ENCODE data around the gene NPBWR2.

The NPBWR2 gene

GRCh38 chr20:64104667-64105451 is 2.5 kb downstream of the NPBWR2 start:
- Histone ChIP-seq H3K4me1 (ENCODE audit: control insufficient read depth, insufficient read depth, low read length) (no peaks in the 10 kb centered on the region), H3K36me3 (ENCODE audit: insufficient read depth, low read length) (no peaks in the 10 kb centered on the region), H3K4me2 (ENCODE audit: low read length) (no peak overlapping the region), H3K27me3 (ENCODE audit: control insufficient read depth, insufficient read depth, low read length) (peaks cover 62% of the 10 kb centered on the region), H3K9me3 (replicated peaks; ENCODE audit: low read length) (no peaks in the 10 kb centered on the region), H3K9ac (ENCODE audit: low read depth, low read length) (no peak overlapping the region), H3K4me3 (ENCODE audit: low read length) (no peak overlapping the region)

- no peaks in the 10 kb centered on the region for H3K4me1 ChIP-seq (ENCODE audit: control insufficient read depth, insufficient read depth, low read length)
- no peaks in the 10 kb centered on the region for H3K9me3 ChIP-seq (replicated peaks; ENCODE audit: low read length)
- H3K27me3 ChIP-seq (ENCODE audit: control insufficient read depth, insufficient read depth, low read length) = peaks cover 64% of the 10 kb centered on the region
- no peaks in the 10 kb centered on the region for H3K36me3 ChIP-seq (ENCODE audit: insufficient read depth, low read length)
- no peak overlapping the region for H3K4me3 ChIP-seq (ENCODE audit: low read length)
- no peak overlapping the region for H3K9ac ChIP-seq (ENCODE audit: low read depth, low read length)
- H3K4me2 ChIP-seq (ENCODE audit: low read length) = no peak overlapping the region
Observed at GRCh38 chr20:64103871-64104666, 3.3 kb downstream of the NPBWR2 start.

GRCh38 chr20:64102647-64103354 is 4.6 kb downstream of the NPBWR2 start:
- Histone ChIP-seq H3K4me3 (ENCODE audit: low read length) (no peak overlapping the region), H3K4me2 (ENCODE audit: low read length) (no peak overlapping the region), H3K9ac (ENCODE audit: low read depth, low read length) (no peak overlapping the region), H3K27me3 (ENCODE audit: control insufficient read depth, insufficient read depth, low read length) (peaks cover 57% of the 10 kb centered on the region), H3K4me1 (ENCODE audit: control insufficient read depth, insufficient read depth, low read length) (no peaks in the 10 kb centered on the region), H3K36me3 (ENCODE audit: insufficient read depth, low read length) (no peaks in the 10 kb centered on the region), H3K9me3 (replicated peaks; ENCODE audit: low read length) (no peaks in the 10 kb centered on the region)

GRCh38 chr20:64101731-64102621 is 5.4 kb downstream of the NPBWR2 start:
- H3K27me3 ChIP-seq (ENCODE audit: control insufficient read depth, insufficient read depth, low read length) = peaks cover 48% of the 10 kb centered on the region
- H3K9me3 ChIP-seq (replicated peaks; ENCODE audit: low read length) = no peaks in the 10 kb centered on the region
- no peaks in the 10 kb centered on the region for H3K4me1 ChIP-seq (ENCODE audit: control insufficient read depth, insufficient read depth, low read length)
- H3K4me3 ChIP-seq (ENCODE audit: low read length) = no peak overlapping the region
- H3K4me2 ChIP-seq (ENCODE audit: low read length) = no peak overlapping the region
- no peak overlapping the region for H3K9ac ChIP-seq (ENCODE audit: low read depth, low read length)
- no peaks in the 10 kb centered on the region for H3K36me3 ChIP-seq (ENCODE audit: insufficient read depth, low read length)

- H3K4me3 ChIP-seq (ENCODE audit: low read length) = no peak overlapping the region
- H3K4me1 ChIP-seq (ENCODE audit: control insufficient read depth, insufficient read depth, low read length) = no peaks in the 10 kb centered on the region
Observed at GRCh38 chr20:64100946-64101688, 6.2 kb downstream of the NPBWR2 start.

GRCh38 chr20:64100566-64100888 is 6.8 kb downstream of the NPBWR2 start:
- H3K27me3 ChIP-seq (ENCODE audit: control insufficient read depth, insufficient read depth, low read length) = peaks cover 48% of the 10 kb centered on the region
- H3K9me3 ChIP-seq (replicated peaks; ENCODE audit: low read length) = no peaks in the 10 kb centered on the region
- no peak overlapping the region for H3K9ac ChIP-seq (ENCODE audit: low read depth, low read length)

More at GRCh38 chr20:64100946-64101688, 6.2 kb downstream of the NPBWR2 start:
- no peaks in the 10 kb centered on the region for H3K9me3 ChIP-seq (replicated peaks; ENCODE audit: low read length)
- no peak overlapping the region for H3K9ac ChIP-seq (ENCODE audit: low read depth, low read length)
- H3K4me2 ChIP-seq (ENCODE audit: low read length) = no peak overlapping the region
- peaks cover 48% of the 10 kb centered on the region for H3K27me3 ChIP-seq (ENCODE audit: control insufficient read depth, insufficient read depth, low read length)
- H3K36me3 ChIP-seq (ENCODE audit: insufficient read depth, low read length) = no peaks in the 10 kb centered on the region

GRCh38 chr20:64099880-64100565 is 7.3 kb downstream of the NPBWR2 start:
- H3K27me3 ChIP-seq (ENCODE audit: control insufficient read depth, insufficient read depth, low read length) = peaks cover 48% of the 10 kb centered on the region
- H3K36me3 ChIP-seq (ENCODE audit: insufficient read depth, low read length) = no peaks in the 10 kb centered on the region
- no peak overlapping the region for H3K4me2 ChIP-seq (ENCODE audit: low read length)
- H3K4me3 ChIP-seq (ENCODE audit: low read length) = no peak overlapping the region
- H3K4me1 ChIP-seq (ENCODE audit: control insufficient read depth, insufficient read depth, low read length) = no peaks in the 10 kb centered on the region
- no peak overlapping the region for H3K9ac ChIP-seq (ENCODE audit: low read depth, low read length)
- no peaks in the 10 kb centered on the region for H3K9me3 ChIP-seq (replicated peaks; ENCODE audit: low read length)

More at GRCh38 chr20:64100566-64100888, 6.8 kb downstream of the NPBWR2 start:
- Histone ChIP-seq H3K4me3 (ENCODE audit: low read length) (no peak overlapping the region), H3K4me2 (ENCODE audit: low read length) (no peak overlapping the region), H3K36me3 (ENCODE audit: insufficient read depth, low read length) (no peaks in the 10 kb centered on the region), H3K4me1 (ENCODE audit: control insufficient read depth, insufficient read depth, low read length) (no peaks in the 10 kb centered on the region)

- H3K9ac ChIP-seq (ENCODE audit: low read depth, low read length) = no peak overlapping the region
- H3K9me3 ChIP-seq (replicated peaks; ENCODE audit: low read length) = no peaks in the 10 kb centered on the region
- H3K36me3 ChIP-seq (ENCODE audit: insufficient read depth, low read length) = no peaks in the 10 kb centered on the region
- H3K4me3 ChIP-seq (ENCODE audit: low read length) = no peak overlapping the region
- no peaks in the 10 kb centered on the region for H3K4me1 ChIP-seq (ENCODE audit: control insufficient read depth, insufficient read depth, low read length)
- no peak overlapping the region for H3K4me2 ChIP-seq (ENCODE audit: low read length)
- H3K27me3 ChIP-seq (ENCODE audit: control insufficient read depth, insufficient read depth, low read length) = peaks cover 47% of the 10 kb centered on the region
Observed at GRCh38 chr20:64099086-64099786, 8.1 kb downstream of the NPBWR2 start.

GRCh38 chr20:64098471-64099013 is 8.8 kb downstream of the NPBWR2 start:
- H3K9ac ChIP-seq (ENCODE audit: low read depth, low read length) = no peak overlapping the region
- H3K4me2 ChIP-seq (ENCODE audit: low read length) = no peak overlapping the region
- H3K9me3 ChIP-seq (replicated peaks; ENCODE audit: low read length) = no peaks in the 10 kb centered on the region
- H3K36me3 ChIP-seq (ENCODE audit: insufficient read depth, low read length) = no peaks in the 10 kb centered on the region
- no peaks in the 10 kb centered on the region for H3K4me1 ChIP-seq (ENCODE audit: control insufficient read depth, insufficient read depth, low read length)
- H3K27me3 ChIP-seq (ENCODE audit: control insufficient read depth, insufficient read depth, low read length) = peaks cover 40% of the 10 kb centered on the region
- no peak overlapping the region for H3K4me3 ChIP-seq (ENCODE audit: low read length)
